Measurements from ENCODE around the gene GORASP1.

GORASP1 gene

GRCh38 chr3:39124876-39125840, 17.7 kb upstream of the GORASP1 start:
- H3K4me3 Mint-ChIP-seq: no peak overlapping the region
- peaks cover 3% of the 10 kb centered on the region for H3K27me3 Mint-ChIP-seq (ENCODE audit: low read depth)
- peaks cover 5% of the 10 kb centered on the region for H3K4me1 Mint-ChIP-seq
- no peak overlapping the region for H3K27ac Mint-ChIP-seq
- TF ChIP-seq, protein P1, sequence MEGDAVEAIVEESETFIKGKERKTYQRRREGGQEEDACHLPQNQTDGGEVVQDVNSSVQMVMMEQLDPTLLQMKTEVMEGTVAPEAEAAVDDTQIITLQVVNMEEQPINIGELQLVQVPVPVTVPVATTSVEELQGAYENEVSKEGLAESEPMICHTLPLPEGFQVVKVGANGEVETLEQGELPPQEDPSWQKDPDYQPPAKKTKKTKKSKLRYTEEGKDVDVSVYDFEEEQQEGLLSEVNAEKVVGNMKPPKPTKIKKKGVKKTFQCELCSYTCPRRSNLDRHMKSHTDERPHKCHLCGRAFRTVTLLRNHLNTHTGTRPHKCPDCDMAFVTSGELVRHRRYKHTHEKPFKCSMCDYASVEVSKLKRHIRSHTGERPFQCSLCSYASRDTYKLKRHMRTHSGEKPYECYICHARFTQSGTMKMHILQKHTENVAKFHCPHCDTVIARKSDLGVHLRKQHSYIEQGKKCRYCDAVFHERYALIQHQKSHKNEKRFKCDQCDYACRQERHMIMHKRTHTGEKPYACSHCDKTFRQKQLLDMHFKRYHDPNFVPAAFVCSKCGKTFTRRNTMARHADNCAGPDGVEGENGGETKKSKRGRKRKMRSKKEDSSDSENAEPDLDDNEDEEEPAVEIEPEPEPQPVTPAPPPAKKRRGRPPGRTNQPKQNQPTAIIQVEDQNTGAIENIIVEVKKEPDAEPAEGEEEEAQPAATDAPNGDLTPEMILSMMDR (IDR thresholded peaks at IDR 0.05; ENCODE audit: unreplicated experiment in 3 of 3): peak; percentile 30 to 37 (median 32)
- no peaks in the 10 kb centered on the region for H3K9me3 Mint-ChIP-seq
- H3K36me3 Mint-ChIP-seq (ENCODE audit: low read depth): no peaks in the 10 kb centered on the region

DNA sequence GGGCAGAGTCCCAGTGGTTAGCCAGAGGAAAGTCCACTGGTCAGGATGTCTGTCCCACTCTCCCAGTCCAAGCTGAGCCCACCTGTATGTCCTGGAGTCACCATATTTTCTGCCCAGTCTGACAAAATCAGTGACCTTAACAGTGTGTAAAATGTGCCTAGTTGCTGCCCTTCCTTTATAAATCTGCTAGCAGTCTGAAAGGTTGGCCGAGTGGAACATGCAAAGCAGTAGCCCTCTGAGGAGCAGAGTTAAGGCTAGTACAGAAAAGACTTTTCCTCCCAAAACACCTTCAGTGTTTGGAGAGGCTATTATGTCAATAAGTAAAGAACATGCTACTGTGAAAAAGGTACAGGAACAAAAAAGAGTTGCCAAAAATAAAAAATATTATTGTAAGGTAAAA, 15.4 kb upstream of the GORASP1 start:
- Mint-ChIP-seq H3K4me3 (no peak overlapping the region), H3K27me3 (ENCODE audit: low read depth) (peaks cover 3% of the 10 kb centered on the region), H3K4me1 (peaks cover 5% of the 10 kb centered on the region), H3K36me3 (ENCODE audit: low read depth) (no peaks in the 10 kb centered on the region), H3K9me3 (no peaks in the 10 kb centered on the region), H3K27ac (no peak overlapping the region)
- TF ChIP-seq, protein P1 (IDR thresholded peaks at IDR 0.05; ENCODE audit: unreplicated experiment in 3 of 3): no peak

DNA sequence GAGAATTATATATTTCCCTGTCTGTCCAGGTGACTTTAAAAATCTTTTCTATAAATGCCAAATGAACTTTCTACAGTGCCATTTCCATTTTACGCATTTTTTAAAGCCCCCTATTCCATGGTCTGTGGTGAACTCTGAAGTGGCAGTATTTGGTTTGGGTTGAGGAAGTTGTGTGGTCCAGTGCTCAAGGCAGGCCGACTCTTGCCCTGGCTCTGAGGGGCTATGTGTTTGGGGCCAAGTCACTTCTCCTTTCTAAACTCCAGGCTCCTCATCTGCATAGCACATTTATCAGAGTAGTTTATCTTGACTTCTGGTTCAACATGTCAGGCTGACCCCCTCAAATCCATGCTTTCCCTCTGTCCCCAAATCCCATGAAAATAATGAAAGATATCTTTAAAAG, 14.2 kb upstream of the GORASP1 start:
- Mint-ChIP-seq H3K4me1 (peaks cover 3% of the 10 kb centered on the region), H3K27ac (no peak overlapping the region), H3K9me3 (no peaks in the 10 kb centered on the region), H3K27me3 (ENCODE audit: low read depth) (peaks cover 3% of the 10 kb centered on the region), H3K4me3 (no peak overlapping the region), H3K36me3 (ENCODE audit: low read depth) (no peaks in the 10 kb centered on the region)
- TF ChIP-seq, protein P1 (IDR thresholded peaks at IDR 0.05; ENCODE audit: unreplicated experiment in 3 of 3): no peak

DNA sequence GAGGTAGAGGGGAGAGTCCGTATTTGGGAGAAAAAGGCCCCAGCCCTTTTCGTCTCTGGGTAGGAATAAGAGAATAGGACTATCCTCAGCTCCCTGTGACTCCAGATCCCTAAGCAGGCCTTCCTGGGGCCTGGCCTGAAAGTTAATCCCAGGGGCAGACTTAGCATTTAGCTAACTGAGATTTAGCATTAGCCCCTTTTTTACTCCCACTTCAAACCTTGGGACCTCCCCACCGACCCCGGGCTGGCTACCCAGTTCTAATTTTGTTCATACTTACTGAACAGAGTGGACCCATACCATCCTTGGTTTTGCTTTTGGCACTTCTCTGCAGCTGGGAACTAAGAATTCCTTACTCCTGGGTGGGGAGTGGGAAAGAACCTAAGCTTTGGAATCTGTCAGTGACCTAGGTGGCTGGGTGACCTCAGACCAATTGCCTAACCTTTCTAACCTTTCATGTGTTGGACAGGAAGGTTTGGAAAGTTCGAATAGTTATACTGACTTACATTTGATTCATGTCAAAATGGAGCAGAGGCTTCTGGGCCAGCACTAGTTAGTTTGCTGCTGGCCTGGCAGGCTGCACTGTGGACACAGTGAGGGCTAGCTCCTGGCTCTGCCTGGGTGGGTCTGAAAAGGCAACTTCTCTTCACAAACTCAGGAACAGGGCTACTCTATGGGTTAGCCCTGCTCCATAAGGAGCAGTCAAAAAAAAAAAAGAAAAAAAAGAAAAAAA, 11.7 kb upstream of the GORASP1 start:
- Mint-ChIP-seq H3K36me3 (ENCODE audit: low read depth) (no peaks in the 10 kb centered on the region), H3K9me3 (no peaks in the 10 kb centered on the region), H3K4me1 (no peaks in the 10 kb centered on the region), H3K27me3 (ENCODE audit: low read depth) (no peaks in the 10 kb centered on the region), H3K4me3 (no peak overlapping the region), H3K27ac (no peak overlapping the region)
- TF ChIP-seq, protein P1 (IDR thresholded peaks at IDR 0.05; ENCODE audit: unreplicated experiment in 3 of 3): no peak

DNA sequence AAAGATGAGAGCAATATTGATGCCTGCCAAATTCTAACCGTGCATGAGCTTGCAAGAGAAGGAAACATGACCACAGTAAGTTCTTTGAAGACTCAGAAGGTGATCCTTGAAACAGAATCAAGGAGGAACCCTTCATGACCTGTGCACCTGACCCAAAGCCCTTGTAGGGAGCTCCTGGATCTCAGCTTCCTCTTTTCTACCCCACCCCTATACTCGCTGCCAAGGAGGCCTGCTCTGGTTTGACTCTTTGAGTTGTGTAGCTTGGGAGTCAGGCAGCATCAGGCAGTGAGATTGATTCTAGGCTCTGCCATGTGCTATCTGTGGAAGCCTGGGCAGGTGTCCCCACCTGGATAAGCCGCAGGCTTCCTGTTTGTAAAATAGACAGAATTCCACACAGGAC, 10.7 kb upstream of the GORASP1 start:
- Mint-ChIP-seq H3K9me3 (no peaks in the 10 kb centered on the region), H3K27me3 (ENCODE audit: low read depth) (no peaks in the 10 kb centered on the region), H3K4me3 (no peak overlapping the region)

More for the DNA sequence above, 10.7 kb upstream of the GORASP1 start:
- Mint-ChIP-seq H3K27ac (no peak overlapping the region), H3K36me3 (ENCODE audit: low read depth) (no peaks in the 10 kb centered on the region), H3K4me1 (no peaks in the 10 kb centered on the region)
- TF ChIP-seq, protein P1 (IDR thresholded peaks at IDR 0.05; ENCODE audit: unreplicated experiment in 3 of 3): no peak
